ENCODE measurements around the gene BRI3.

The BRI3 gene

GRCh38 chr7:98280791-98281756, at the start of gene BRI3:
BRI3 (plus strand) TSS chr7:98281686; CDS start chr7:98281796, 110 bp downstream.
- H3K9me3 ChIP-seq (ENCODE audit: low read length): no peaks in the 10 kb centered on the region
- peak within 1 kb of the TSS; percentile 90 for H3K27ac ChIP-seq (ENCODE audit: low read depth, low read length)
- peaks cover 43% of the 10 kb centered on the region for H3K4me1 ChIP-seq (ENCODE audit: insufficient read depth, low read length)
- no peaks in the 10 kb centered on the region for H3K27me3 ChIP-seq (ENCODE audit: control insufficient read depth in 1 of 2, insufficient read depth in 2 of 2, low read length in 2 of 2)
- H3K4me3 ChIP-seq (ENCODE audit: low read depth in 1 of 2, low read length in 2 of 2): peak within 1 kb of the TSS; percentile 83 to 86
- H3K9ac ChIP-seq (ENCODE audit: low read length): peak within 1 kb of the TSS; percentile 97
- no peaks in the 10 kb centered on the region for H3K36me3 ChIP-seq (ENCODE audit: insufficient read depth, low read length)

- Histone ChIP-seq H3K27ac (ENCODE audit: low read depth, low read length) (no peak overlapping the region), H3K4me1 (ENCODE audit: insufficient read depth, low read length) (no peaks in the 10 kb centered on the region), H3K9ac (ENCODE audit: low read length) (no peak overlapping the region), H3K9me3 (ENCODE audit: low read length) (no peaks in the 10 kb centered on the region), H3K27me3 (ENCODE audit: control insufficient read depth in 1 of 2, insufficient read depth in 2 of 2, low read length in 2 of 2) (no peaks in the 10 kb centered on the region), H3K4me3 (ENCODE audit: low read depth in 1 of 2, low read length in 2 of 2) (no peak overlapping the region), H3K36me3 (ENCODE audit: insufficient read depth, low read length) (no peaks in the 10 kb centered on the region)
These were observed 49.3 kb upstream of the BRI3 start for GRCh38 chr7:98232263-98232585.

GRCh38 chr7:98232799-98233198, 48.7 kb upstream of the BRI3 start:
- no peak overlapping the region for H3K9ac ChIP-seq (ENCODE audit: low read length)
- no peaks in the 10 kb centered on the region for H3K36me3 ChIP-seq (ENCODE audit: insufficient read depth, low read length)
- no peaks in the 10 kb centered on the region for H3K27me3 ChIP-seq (ENCODE audit: control insufficient read depth in 1 of 2, insufficient read depth in 2 of 2, low read length in 2 of 2)
- H3K9me3 ChIP-seq (ENCODE audit: low read length): no peaks in the 10 kb centered on the region
- no peak overlapping the region for H3K27ac ChIP-seq (ENCODE audit: low read depth, low read length)
- H3K4me1 ChIP-seq (ENCODE audit: insufficient read depth, low read length): no peaks in the 10 kb centered on the region
- H3K4me3 ChIP-seq (ENCODE audit: low read depth in 1 of 2, low read length in 2 of 2): no peak overlapping the region

GRCh38 chr7:98233219-98234070, 48.0 kb upstream of the BRI3 start:
- H3K36me3 ChIP-seq (ENCODE audit: insufficient read depth, low read length): peaks cover 1% of the 10 kb centered on the region
- H3K9ac ChIP-seq (ENCODE audit: low read length): no peak overlapping the region
- no peak overlapping the region for H3K27ac ChIP-seq (ENCODE audit: low read depth, low read length)
- no peak overlapping the region for H3K4me3 ChIP-seq (ENCODE audit: low read depth in 1 of 2, low read length in 2 of 2)
- no peaks in the 10 kb centered on the region for H3K27me3 ChIP-seq (ENCODE audit: control insufficient read depth in 1 of 2, insufficient read depth in 2 of 2, low read length in 2 of 2)
- no peaks in the 10 kb centered on the region for H3K4me1 ChIP-seq (ENCODE audit: insufficient read depth, low read length)
- no peaks in the 10 kb centered on the region for H3K9me3 ChIP-seq (ENCODE audit: low read length)

GRCh38 chr7:98234429-98235147, 46.9 kb upstream of the BRI3 start:
- Histone ChIP-seq H3K4me1 (ENCODE audit: insufficient read depth, low read length) (no peaks in the 10 kb centered on the region), H3K9ac (ENCODE audit: low read length) (no peak overlapping the region), H3K27me3 (ENCODE audit: control insufficient read depth in 1 of 2, insufficient read depth in 2 of 2, low read length in 2 of 2) (no peaks in the 10 kb centered on the region), H3K9me3 (ENCODE audit: low read length) (no peaks in the 10 kb centered on the region), H3K4me3 (ENCODE audit: low read depth in 1 of 2, low read length in 2 of 2) (no peak overlapping the region), H3K36me3 (ENCODE audit: insufficient read depth, low read length) (peaks cover 11% of the 10 kb centered on the region), H3K27ac (ENCODE audit: low read depth, low read length) (no peak overlapping the region)

GRCh38 chr7:98235901-98236300, 45.6 kb upstream of the BRI3 start:
- H3K4me1 ChIP-seq (ENCODE audit: insufficient read depth, low read length): no peaks in the 10 kb centered on the region
- H3K27ac ChIP-seq (ENCODE audit: low read depth, low read length): no peak overlapping the region
- no peak overlapping the region for H3K4me3 ChIP-seq (ENCODE audit: low read depth in 1 of 2, low read length in 2 of 2)
- no peak overlapping the region for H3K9ac ChIP-seq (ENCODE audit: low read length)
- H3K36me3 ChIP-seq (ENCODE audit: insufficient read depth, low read length): peaks cover 11% of the 10 kb centered on the region
- no peaks in the 10 kb centered on the region for H3K9me3 ChIP-seq (ENCODE audit: low read length)
- H3K27me3 ChIP-seq (ENCODE audit: control insufficient read depth in 1 of 2, insufficient read depth in 2 of 2, low read length in 2 of 2): no peaks in the 10 kb centered on the region

- Histone ChIP-seq H3K9me3 (ENCODE audit: low read length) (no peaks in the 10 kb centered on the region), H3K4me3 (ENCODE audit: low read depth in 1 of 2, low read length in 2 of 2) (no peak overlapping the region), H3K4me1 (ENCODE audit: insufficient read depth, low read length) (no peaks in the 10 kb centered on the region), H3K9ac (ENCODE audit: low read length) (no peak overlapping the region), H3K27me3 (ENCODE audit: control insufficient read depth in 1 of 2, insufficient read depth in 2 of 2, low read length in 2 of 2) (no peaks in the 10 kb centered on the region), H3K36me3 (ENCODE audit: insufficient read depth, low read length) (peaks cover 11% of the 10 kb centered on the region), H3K27ac (ENCODE audit: low read depth, low read length) (no peak overlapping the region)
These were observed 44.9 kb upstream of the BRI3 start for GRCh38 chr7:98236355-98237185.

GRCh38 chr7:98238076-98238475, 43.4 kb upstream of the BRI3 start:
- no peaks in the 10 kb centered on the region for H3K4me1 ChIP-seq (ENCODE audit: insufficient read depth, low read length)
- H3K4me3 ChIP-seq (ENCODE audit: low read depth in 1 of 2, low read length in 2 of 2): no peak overlapping the region
- H3K9me3 ChIP-seq (ENCODE audit: low read length): no peaks in the 10 kb centered on the region
- H3K9ac ChIP-seq (ENCODE audit: low read length): no peak overlapping the region
- no peaks in the 10 kb centered on the region for H3K27me3 ChIP-seq (ENCODE audit: control insufficient read depth in 1 of 2, insufficient read depth in 2 of 2, low read length in 2 of 2)
- H3K27ac ChIP-seq (ENCODE audit: low read depth, low read length): no peak overlapping the region
- peaks cover 11% of the 10 kb centered on the region for H3K36me3 ChIP-seq (ENCODE audit: insufficient read depth, low read length)

- Histone ChIP-seq H3K36me3 (ENCODE audit: insufficient read depth, low read length) (peaks cover 11% of the 10 kb centered on the region), H3K27me3 (ENCODE audit: control insufficient read depth in 1 of 2, insufficient read depth in 2 of 2, low read length in 2 of 2) (no peaks in the 10 kb centered on the region), H3K4me3 (ENCODE audit: low read depth in 1 of 2, low read length in 2 of 2) (no peak overlapping the region), H3K27ac (ENCODE audit: low read depth, low read length) (no peak overlapping the region), H3K9ac (ENCODE audit: low read length) (no peak overlapping the region), H3K9me3 (ENCODE audit: low read length) (no peaks in the 10 kb centered on the region), H3K4me1 (ENCODE audit: insufficient read depth, low read length) (no peaks in the 10 kb centered on the region)
These were observed 42.5 kb upstream of the BRI3 start for GRCh38 chr7:98238976-98239375.

GRCh38 chr7:98240961-98241673, 40.4 kb upstream of the BRI3 start:
- Histone ChIP-seq H3K36me3 (ENCODE audit: insufficient read depth, low read length) (peaks cover 15% of the 10 kb centered on the region), H3K9ac (ENCODE audit: low read length) (no peak overlapping the region)

More at GRCh38 chr7:98240961-98241673, 40.4 kb upstream of the BRI3 start:
- Histone ChIP-seq H3K27me3 (ENCODE audit: control insufficient read depth in 1 of 2, insufficient read depth in 2 of 2, low read length in 2 of 2) (no peaks in the 10 kb centered on the region), H3K4me1 (ENCODE audit: insufficient read depth, low read length) (no peaks in the 10 kb centered on the region), H3K4me3 (ENCODE audit: low read depth in 1 of 2, low read length in 2 of 2) (no peak overlapping the region), H3K27ac (ENCODE audit: low read depth, low read length) (no peak overlapping the region), H3K9me3 (ENCODE audit: low read length) (no peaks in the 10 kb centered on the region)

Data from muscle layer of colon (tissue), 2 donors.